Embryonic facial prominence (tissue), 1 donor: ENCODE data around the gene TPH2.

Source experiments
- DNase-seq: peaks from one replicate; pipeline ENCODE4 v3.0.0-alpha.2; 2016; ENCODE audit errors: extremely low spot score

TPH2 gene

GRCh38 chr12:71938728-71939385, at the start of gene TPH2:
TPH2 (plus strand) TSS chr12:71938845; CDS start chr12:71938987, 142 bp downstream.
- peak; percentile 72 for DNase-seq

DNA sequence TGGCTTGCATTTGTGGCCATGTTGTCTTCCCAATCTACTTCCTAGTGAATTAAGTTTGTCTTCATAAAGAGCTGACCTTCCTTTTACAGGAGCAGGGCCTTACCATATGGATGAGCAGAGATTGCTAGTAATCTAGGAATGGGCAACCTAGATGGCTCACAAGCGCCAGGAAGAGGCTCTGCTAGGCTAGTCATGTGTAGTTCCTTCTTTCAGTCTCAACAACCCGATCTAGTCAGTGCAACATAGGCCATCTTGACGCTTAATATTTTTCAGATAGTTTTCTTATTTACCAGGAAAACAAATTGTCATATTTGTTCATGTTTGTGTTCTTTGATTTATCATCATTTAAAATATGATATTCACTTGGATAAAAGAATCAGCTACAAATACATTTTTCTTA, 48.2 kb upstream of the TPH2 start:
- DNase-seq: no peak

DNA sequence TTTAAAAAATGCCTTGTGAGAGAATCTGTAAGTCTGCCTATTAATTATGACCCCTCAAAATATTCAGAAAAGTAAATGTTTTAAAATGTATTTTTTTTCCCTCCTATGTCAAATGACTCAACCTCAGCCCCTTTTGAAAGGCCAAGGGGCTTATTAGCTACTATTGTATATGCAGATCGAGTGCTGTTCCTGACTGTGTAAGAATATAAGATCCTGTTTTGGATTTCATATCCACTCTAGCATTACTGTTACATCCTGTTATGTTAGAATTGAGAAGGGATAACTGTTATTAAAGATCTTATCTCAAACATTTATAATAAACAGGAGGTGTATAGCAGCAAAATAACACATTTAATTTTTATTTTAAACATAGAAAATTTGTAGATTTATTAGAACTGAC, 46.6 kb upstream of the TPH2 start:
- no peak for DNase-seq

DNA sequence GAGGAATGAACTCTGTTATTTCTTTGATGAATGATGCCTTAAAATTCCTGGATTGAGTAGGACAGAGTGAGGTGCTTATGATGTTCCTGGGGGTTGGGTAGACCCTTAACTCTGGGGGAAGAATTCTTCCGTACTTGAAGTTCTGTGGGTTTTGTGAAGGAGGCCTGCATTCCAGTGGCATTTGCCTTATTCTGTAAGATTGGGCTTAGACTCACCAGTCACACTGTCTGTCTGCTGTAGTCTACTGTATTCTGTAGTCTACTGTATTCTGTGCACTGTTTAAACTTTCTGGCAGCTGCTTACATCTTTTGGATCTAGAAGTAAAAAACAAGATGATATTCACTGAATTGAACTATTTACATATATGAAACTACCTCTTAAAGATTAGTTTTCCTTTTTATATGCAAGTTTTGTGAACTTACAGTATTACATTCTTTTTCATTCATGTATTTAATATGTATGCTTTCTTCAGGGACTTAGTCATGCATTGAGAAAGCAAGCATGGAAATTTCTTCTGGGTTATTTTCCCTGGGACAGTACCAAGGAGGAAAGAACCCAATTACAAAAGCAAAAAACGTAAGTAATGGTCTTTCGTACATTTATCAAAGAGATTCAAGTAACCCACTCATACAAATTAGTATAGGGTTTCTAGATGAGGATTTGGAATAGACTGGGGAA, 42.3 kb upstream of the TPH2 start:
- no peak for DNase-seq

GRCh38 chr12:71900091-71900490, 38.6 kb upstream of the TPH2 start:
- no peak for DNase-seq

DNA sequence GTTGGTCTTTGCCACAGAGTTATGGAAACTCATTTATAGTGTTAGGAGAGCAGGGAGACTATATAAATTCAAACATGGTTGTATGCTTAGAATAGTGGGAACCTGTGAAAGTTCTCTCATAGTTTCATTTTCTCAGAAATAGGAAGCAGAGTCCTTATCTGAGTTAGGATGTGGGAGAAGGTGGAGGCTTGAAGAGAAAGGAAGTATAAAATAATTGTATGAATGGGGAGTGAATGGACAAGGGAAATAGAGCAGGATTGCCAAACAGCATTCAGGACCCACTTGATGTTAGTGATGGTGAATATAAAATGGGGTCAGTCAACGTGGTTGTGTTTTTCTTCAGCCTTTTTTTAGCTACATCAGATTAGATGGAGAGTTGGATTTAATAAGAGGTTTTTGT, 34.0 kb upstream of the TPH2 start:
- no peak for DNase-seq

DNA sequence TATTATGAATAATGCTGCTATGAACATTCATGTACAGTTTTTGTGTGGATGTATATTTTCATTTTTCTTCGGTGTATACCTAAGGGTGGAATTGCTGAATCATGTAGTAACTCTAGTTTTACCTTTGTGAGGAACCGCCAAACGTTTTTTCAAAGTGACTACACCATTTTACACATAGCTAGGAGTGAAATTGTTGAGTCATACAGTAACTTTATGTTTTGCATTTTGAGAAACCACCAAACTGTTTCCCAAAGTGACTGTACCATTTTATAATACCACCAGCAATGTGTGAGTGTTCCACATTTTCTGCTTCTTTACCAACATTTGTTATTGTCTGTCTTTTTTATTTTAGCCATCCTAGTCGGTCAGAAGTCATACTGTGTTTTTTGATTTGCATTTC, 3.1 kb upstream of the TPH2 start:
- no peak for DNase-seq

DNA sequence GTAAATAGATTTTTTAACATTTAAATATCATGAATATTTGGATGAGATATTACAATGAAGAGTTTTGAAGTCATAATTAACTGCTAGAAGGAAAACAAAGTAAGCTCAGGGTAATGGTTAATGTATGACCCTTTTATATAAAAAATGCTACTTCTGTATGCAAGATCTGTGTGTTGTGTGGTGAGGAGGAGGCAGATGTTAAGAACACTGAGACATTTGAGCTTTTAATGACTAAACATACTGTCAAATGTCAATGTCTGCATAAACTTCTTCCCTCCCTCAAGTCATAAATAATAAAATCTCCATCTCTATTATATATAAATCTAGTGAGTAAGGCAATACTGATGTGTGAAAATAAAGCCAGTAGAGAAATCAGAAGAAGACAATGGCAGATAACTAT, 1.4 kb downstream of the TPH2 start:
- DNase-seq: no peak

- no peak for DNase-seq
Measured at GRCh38 chr12:71941174-71941573, 2.5 kb downstream of the TPH2 start.

GRCh38 chr12:71942259-71942658, 3.6 kb downstream of the TPH2 start:
- no peak for DNase-seq

GRCh38 chr12:71942703-71943102, 4.1 kb downstream of the TPH2 start:
- DNase-seq: no peak

GRCh38 chr12:71945121-71945520, 6.5 kb downstream of the TPH2 start:
- DNase-seq: no peak

- DNase-seq: no peak
Measured at GRCh38 chr12:71945883-71946282, 7.2 kb downstream of the TPH2 start.

DNA sequence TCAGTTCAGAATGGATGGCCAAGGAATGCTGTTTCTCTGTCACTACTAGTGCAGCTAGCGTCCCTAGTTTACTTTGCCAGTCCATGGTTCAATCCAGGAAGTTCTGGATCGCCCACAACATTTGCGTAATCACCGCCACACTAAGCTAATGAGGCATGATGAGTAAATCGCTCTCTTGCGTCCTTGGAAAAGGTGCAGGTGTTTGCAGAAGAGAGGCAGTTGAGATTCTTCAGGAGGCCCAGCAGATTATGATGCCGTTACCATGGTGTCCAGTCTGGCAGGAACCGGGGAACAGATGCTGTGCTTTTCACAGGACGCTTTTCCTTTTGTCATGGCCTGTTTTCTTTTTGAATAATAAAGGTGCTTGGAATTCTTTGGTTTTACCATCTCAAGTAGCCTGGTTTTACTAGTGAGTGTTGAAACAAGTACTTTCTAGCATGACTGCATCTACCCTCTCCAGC, 9.0 kb downstream of the TPH2 start:
- DNase-seq: no peak

DNA sequence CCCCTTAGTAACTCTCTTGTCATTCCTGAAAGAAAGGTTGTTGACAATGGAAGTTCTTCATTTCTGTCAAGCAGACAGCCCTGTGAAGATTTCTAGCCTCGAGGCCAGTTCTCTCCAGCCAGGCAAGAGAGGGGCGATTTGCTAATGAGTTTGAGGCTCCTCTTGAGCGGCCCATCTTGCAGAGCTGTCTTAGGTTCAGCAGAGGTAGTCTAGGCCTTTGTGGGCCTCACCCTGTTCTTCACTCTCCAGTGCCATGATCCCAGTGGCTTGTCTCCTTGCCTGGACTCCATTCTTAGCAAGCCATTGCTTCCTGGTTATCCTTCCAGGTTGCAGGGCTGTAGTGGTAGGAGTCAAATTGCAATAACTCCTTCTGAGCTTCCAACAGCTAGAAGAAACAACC, 9.7 kb downstream of the TPH2 start:
- DNase-seq: no peak

- no peak for DNase-seq
Measured at GRCh38 chr12:71949646-71950045, 11.0 kb downstream of the TPH2 start.

DNA sequence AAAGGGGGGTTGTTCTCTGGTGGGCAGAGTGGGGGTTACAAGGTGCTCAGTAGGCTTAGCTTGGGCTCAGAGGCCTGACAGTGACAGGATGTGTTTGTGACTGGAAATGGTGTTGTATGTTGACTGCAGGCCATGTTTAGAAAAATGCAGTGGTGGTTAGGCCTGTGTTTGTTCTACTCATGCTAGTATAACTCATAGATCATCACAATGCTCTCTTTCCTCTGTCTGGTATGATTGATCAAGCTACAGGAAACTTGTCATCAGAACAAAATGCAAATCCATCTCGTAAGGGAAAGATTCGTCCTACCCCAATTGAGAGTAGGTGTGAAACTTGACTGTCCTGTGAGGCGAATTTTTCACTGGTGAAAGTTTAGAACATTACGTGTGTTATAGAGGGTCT, 11.8 kb downstream of the TPH2 start:
- no peak for DNase-seq

- no peak for DNase-seq
Measured at GRCh38 chr12:71950819-71951218, 12.2 kb downstream of the TPH2 start.

GRCh38 chr12:71954083-71954778, 15.6 kb downstream of the TPH2 start:
- no peak for DNase-seq

GRCh38 chr12:71954861-71955260, 16.2 kb downstream of the TPH2 start:
- DNase-seq: no peak

DNA sequence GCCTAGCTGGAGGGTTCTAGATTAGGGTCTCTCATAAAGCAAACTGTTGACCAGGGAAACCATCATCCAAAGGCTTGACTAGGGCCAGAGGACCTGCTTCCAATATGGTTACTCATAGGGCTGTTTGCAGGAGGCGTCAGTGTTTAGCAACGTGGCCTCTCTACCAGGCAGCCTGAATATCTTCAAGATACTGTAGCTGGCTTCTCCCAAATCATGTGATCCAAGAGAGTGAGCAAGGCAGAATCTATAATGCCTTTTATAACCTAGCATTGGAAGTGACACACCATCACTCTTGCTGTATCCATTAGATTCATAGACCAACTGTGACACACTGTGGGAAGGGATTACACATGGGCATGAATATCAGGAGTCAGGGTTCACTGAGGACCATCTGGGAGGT, 17.3 kb downstream of the TPH2 start:
- DNase-seq: no peak

- DNase-seq: no peak
Measured at GRCh38 chr12:71958056-71958455, 19.4 kb downstream of the TPH2 start.

GRCh38 chr12:71958457-71958856, 19.8 kb downstream of the TPH2 start:
- no peak for DNase-seq
